Natural killer cell (primary cell): Measurements from ENCODE around the gene ZSCAN12. TPM values are rescaled to one million over a fixed set of nuclear protein-coding genes. Genes with fewer than 3 reads are reported as not detected.

Experiments
- ATAC-seq, 3 donors: fragments of 150-1000 bp in 2 of 3; fragments of 200-7000 bp in 1 of 3; cut with Tn5 transposase; 1 replicate in 1 of 3; 2 replicates in 2 of 3; pipeline ENCODE4 v1.10.0; 2021; ENCODE audit warnings: mild to moderate bottlenecking in 2 of 3, moderate library complexity in 2 of 3
- DNase-seq, 2 donors: peaks; one replicate each; pipeline versions ENCODE4 v3.0.0 to v3.0.0-alpha.2; 2013 to 2021; ENCODE audit warnings: mixed read lengths in 1 of 2
- H3K27ac ChIP-seq: one replicate; pipeline ENCODE4 v1.5.1; 2013; ENCODE audit warnings: mild to moderate bottlenecking, low read length
- H3K27me3 ChIP-seq: one replicate; pipeline ENCODE4 v1.6.1; 2013; ENCODE audit warnings: low read length; ENCODE audit not compliant: control insufficient read depth, insufficient read depth
- H3K36me3 ChIP-seq: one replicate; pipeline ENCODE4 v1.6.1; 2013; ENCODE audit warnings: low read length; ENCODE audit not compliant: control insufficient read depth, insufficient read depth
- H3K4me1 ChIP-seq: one replicate; pipeline ENCODE4 v1.6.1; 2013; ENCODE audit warnings: low read length; ENCODE audit not compliant: control insufficient read depth, insufficient read depth
- H3K4me3 ChIP-seq: one replicate; pipeline ENCODE4 v1.5.1; 2013; ENCODE audit warnings: low read length
- H3K9me3 ChIP-seq: one replicate; pipeline ENCODE4 v1.6.1; 2013; ENCODE audit warnings: low read length; ENCODE audit not compliant: control insufficient read depth, insufficient read depth
- H3K27ac Mint-ChIP-seq, 2 donors: one replicate each; pipeline ENCODE4 v1.8.0; 2022; ENCODE audit warnings: mild to moderate bottlenecking in 2 of 2, mixed read lengths in 2 of 2, moderate library complexity in 1 of 2
- H3K27me3 Mint-ChIP-seq, 2 donors: one replicate each; pipeline ENCODE4 v1.8.0; 2022; ENCODE audit warnings: low read depth in 2 of 2, mixed read lengths in 2 of 2
- H3K36me3 Mint-ChIP-seq: one replicate; pipeline ENCODE4 v1.8.0; 2022; ENCODE audit warnings: mixed read lengths
- H3K4me1 Mint-ChIP-seq, 2 donors: one replicate each; pipeline ENCODE4 v1.8.0; 2022; ENCODE audit warnings: mixed read lengths in 2 of 2
- H3K4me3 Mint-ChIP-seq: one replicate; pipeline ENCODE4 v1.8.0; 2022; ENCODE audit warnings: mild to moderate bottlenecking, moderate library complexity, mixed read lengths
- H3K9me3 Mint-ChIP-seq, 2 donors: one replicate each; pipeline ENCODE4 v1.8.0; 2022; ENCODE audit warnings: mixed read lengths in 2 of 2
- WGBS: methylation state at CpG from one replicate; pipeline ENCODE4 v1.1.7; 2013; ENCODE audit warnings: missing lambda C conversion rate; ENCODE audit not compliant: insufficient coverage; 5-methylcytosine and 5-hydroxymethylcytosine counted together
- intact Hi-C: fragments of 100-400 bp; cut with micrococcal nuclease; formaldehyde crosslinking; loops from one replicate; pipeline ENCODE4 v1.14.2; 2022
- total RNA-seq, 4 donors: library from RNA; stranded (reverse); fragments of 120-200 nt in 1 of 4; gene quantifications; one replicate each; pipeline versions ENCODE4 v1.2.3 to v1.2.4, GENCODE V29; 2013 to 2022
- TF ChIP-seq, protein P1 (sequence below): fragments of 200-600 bp; IDR thresholded peaks from one replicate; pipeline ENCODE4 v1.8.0; 2022; ENCODE audit warnings: antibody characterized with exemption

The ZSCAN12 gene
- total RNA-seq, 3 donors from 2014 or later (not counting 1 experiment from before 2014, with no cell fraction given): 3.5 to 4.9 (median 3.9) TPM

DNA sequence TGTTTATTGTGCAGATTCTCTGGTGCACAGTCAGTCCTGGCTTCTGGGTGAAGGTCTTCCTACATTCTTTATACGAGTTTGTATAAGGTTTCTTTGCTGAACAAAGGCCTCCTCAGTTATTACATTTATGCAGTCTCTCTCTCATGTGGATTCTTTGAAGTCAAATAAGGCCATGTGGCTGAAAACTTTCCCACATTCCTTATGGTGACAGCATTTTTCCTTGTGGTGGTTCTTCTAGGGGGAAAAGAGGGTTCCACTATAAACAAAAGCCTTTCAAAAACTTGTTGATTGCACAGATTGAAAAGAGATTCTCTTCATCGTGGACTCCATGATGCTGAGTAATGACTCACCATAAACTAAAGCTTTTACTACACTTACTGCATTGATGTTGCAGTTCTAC lies 19.2 kb downstream of the ZSCAN12 start:
- Mint-ChIP-seq H3K4me1 (peaks cover 19 to 39% of the 10 kb centered on the region in 2 donors), H3K27ac (no peak overlapping the region), H3K9me3 (no peaks in the 10 kb centered on the region), H3K27me3 (no peaks in the 10 kb centered on the region), H3K4me3 (no peak overlapping the region), H3K36me3 (peaks cover 26% of the 10 kb centered on the region)
- TF ChIP-seq, protein P1, sequence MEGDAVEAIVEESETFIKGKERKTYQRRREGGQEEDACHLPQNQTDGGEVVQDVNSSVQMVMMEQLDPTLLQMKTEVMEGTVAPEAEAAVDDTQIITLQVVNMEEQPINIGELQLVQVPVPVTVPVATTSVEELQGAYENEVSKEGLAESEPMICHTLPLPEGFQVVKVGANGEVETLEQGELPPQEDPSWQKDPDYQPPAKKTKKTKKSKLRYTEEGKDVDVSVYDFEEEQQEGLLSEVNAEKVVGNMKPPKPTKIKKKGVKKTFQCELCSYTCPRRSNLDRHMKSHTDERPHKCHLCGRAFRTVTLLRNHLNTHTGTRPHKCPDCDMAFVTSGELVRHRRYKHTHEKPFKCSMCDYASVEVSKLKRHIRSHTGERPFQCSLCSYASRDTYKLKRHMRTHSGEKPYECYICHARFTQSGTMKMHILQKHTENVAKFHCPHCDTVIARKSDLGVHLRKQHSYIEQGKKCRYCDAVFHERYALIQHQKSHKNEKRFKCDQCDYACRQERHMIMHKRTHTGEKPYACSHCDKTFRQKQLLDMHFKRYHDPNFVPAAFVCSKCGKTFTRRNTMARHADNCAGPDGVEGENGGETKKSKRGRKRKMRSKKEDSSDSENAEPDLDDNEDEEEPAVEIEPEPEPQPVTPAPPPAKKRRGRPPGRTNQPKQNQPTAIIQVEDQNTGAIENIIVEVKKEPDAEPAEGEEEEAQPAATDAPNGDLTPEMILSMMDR: no peak
- H3K27me3 ChIP-seq: no peaks in the 10 kb centered on the region
- no peak overlapping the region for H3K4me3 ChIP-seq
- 100% methylated on average over 2 of the region's 2 CpGs for WGBS
- H3K36me3 ChIP-seq: peaks cover 20% of the 10 kb centered on the region
- peaks cover 7% of the 10 kb centered on the region for H3K4me1 ChIP-seq
- no peaks in the 10 kb centered on the region for H3K9me3 ChIP-seq
- ATAC-seq: no peak
- intact Hi-C loops: no loop called here
- no peak for DNase-seq
- no peak overlapping the region for H3K27ac ChIP-seq

GRCh38 chr6:28378644-28379043 lies 20.9 kb downstream of the ZSCAN12 start:
- no peak overlapping the region for H3K27ac ChIP-seq
- Mint-ChIP-seq H3K27ac (no peak overlapping the region), H3K27me3 (no peaks in the 10 kb centered on the region), H3K36me3 (peaks cover 26% of the 10 kb centered on the region), H3K4me1 (peaks cover 15 to 22% of the 10 kb centered on the region in 2 donors), H3K9me3 (no peaks in the 10 kb centered on the region), H3K4me3 (no peak overlapping the region)
- H3K4me3 ChIP-seq: no peak overlapping the region
- H3K9me3 ChIP-seq: no peaks in the 10 kb centered on the region
- peaks cover 20% of the 10 kb centered on the region for H3K36me3 ChIP-seq
- no peak for ATAC-seq
- H3K4me1 ChIP-seq: peaks cover 7% of the 10 kb centered on the region
- H3K27me3 ChIP-seq: no peaks in the 10 kb centered on the region
- no peak for DNase-seq
- TF ChIP-seq, protein P1: no peak
- intact Hi-C loops: no loop called here

GRCh38 chr6:28377879-28378278 lies 21.7 kb downstream of the ZSCAN12 start:
- peaks cover 10 to 14% of the 10 kb centered on the region in 2 donors for H3K4me1 Mint-ChIP-seq
- Histone ChIP-seq H3K4me1 (no peaks in the 10 kb centered on the region), H3K9me3 (no peaks in the 10 kb centered on the region), H3K4me3 (no peak overlapping the region), H3K36me3 (peaks cover 20% of the 10 kb centered on the region), H3K27ac (no peak overlapping the region), H3K27me3 (no peaks in the 10 kb centered on the region)
- no peak overlapping the region for H3K27ac Mint-ChIP-seq
- no peaks in the 10 kb centered on the region for H3K9me3 Mint-ChIP-seq
- intact Hi-C loops: no loop called here
- DNase-seq (no peak), ATAC-seq (no peak)
- WGBS: 100% methylated on average over 1 of the region's 1 CpG
- TF ChIP-seq, protein P1: no peak
- peaks cover 26% of the 10 kb centered on the region for H3K36me3 Mint-ChIP-seq
- H3K27me3 Mint-ChIP-seq: no peaks in the 10 kb centered on the region
- no peak overlapping the region for H3K4me3 Mint-ChIP-seq

- no peaks in the 10 kb centered on the region for H3K27me3 Mint-ChIP-seq
- no peak overlapping the region for H3K4me3 Mint-ChIP-seq
- no peak overlapping the region for H3K4me3 ChIP-seq
These were observed 25.6 kb downstream of the ZSCAN12 start for GRCh38 chr6:28373925-28374324.

More at GRCh38 chr6:28373925-28374324, 25.6 kb downstream of the ZSCAN12 start:
- Histone ChIP-seq H3K9me3 (no peaks in the 10 kb centered on the region), H3K27ac (no peak overlapping the region), H3K36me3 (peaks cover 2% of the 10 kb centered on the region), H3K4me1 (no peaks in the 10 kb centered on the region), H3K27me3 (no peaks in the 10 kb centered on the region)
- Mint-ChIP-seq H3K9me3 (no peaks in the 10 kb centered on the region), H3K4me1 (no peaks in the 10 kb centered on the region), H3K36me3 (no peaks in the 10 kb centered on the region), H3K27ac (no peak overlapping the region)
- ATAC-seq: no peak
- intact Hi-C loops: no loop called here
- DNase-seq: no peak
- TF ChIP-seq, protein P1: no peak
- WGBS: 100% methylated on average over 1 of the region's 1 CpG
